Superior temporal gyrus (tissue), 1 donor: ENCODE data around the gene SLC41A3.

Experiments
- DNase-seq: peaks from one replicate; pipeline ENCODE4 v3.0.0-alpha.2; 2016; ENCODE audit errors: extremely low spot score

The SLC41A3 gene

GRCh38 chr3:126026761-126027160 is 57.2 kb downstream of the SLC41A3 start:
- no peak for DNase-seq

- DNase-seq: no peak
These were observed 57.6 kb downstream of the SLC41A3 start for GRCh38 chr3:126026277-126026751.

GRCh38 chr3:126025862-126026261 is 58.1 kb downstream of the SLC41A3 start:
- DNase-seq: no peak

- DNase-seq: no peak
These were observed 58.7 kb downstream of the SLC41A3 start for GRCh38 chr3:126025116-126025729.

- no peak for DNase-seq
These were observed 59.7 kb downstream of the SLC41A3 start for GRCh38 chr3:126024049-126024854.

- no peak for DNase-seq
These were observed 60.5 kb downstream of the SLC41A3 start for GRCh38 chr3:126023390-126023789.

- DNase-seq: no peak
These were observed 61.1 kb downstream of the SLC41A3 start for GRCh38 chr3:126022741-126023359.

GRCh38 chr3:126021702-126022101 is 62.2 kb downstream of the SLC41A3 start:
- no peak for DNase-seq

GRCh38 chr3:126021224-126021623 is 62.7 kb downstream of the SLC41A3 start:
- DNase-seq: no peak

GRCh38 chr3:126019683-126020082 is 64.2 kb downstream of the SLC41A3 start:
- DNase-seq: no peak

- DNase-seq: no peak
These were observed 64.9 kb downstream of the SLC41A3 start for GRCh38 chr3:126018995-126019394.

GRCh38 chr3:126018545-126018944 is 65.4 kb downstream of the SLC41A3 start:
- DNase-seq: no peak

- DNase-seq: no peak
These were observed 66.6 kb downstream of the SLC41A3 start for GRCh38 chr3:126017362-126017761.

- no peak for DNase-seq
These were observed 67.3 kb downstream of the SLC41A3 start for GRCh38 chr3:126016616-126017015.

GRCh38 chr3:126015075-126015474 is 68.8 kb downstream of the SLC41A3 start:
- DNase-seq: no peak

- DNase-seq: peak; percentile 38
These were observed 69.7 kb downstream of the SLC41A3 start for GRCh38 chr3:126014252-126014651.

GRCh38 chr3:126013751-126014156 is 70.2 kb downstream of the SLC41A3 start:
- DNase-seq: no peak

GRCh38 chr3:126009181-126009580 is 74.7 kb downstream of the SLC41A3 start:
- no peak for DNase-seq

GRCh38 chr3:126008219-126008618 is 75.7 kb downstream of the SLC41A3 start:
- no peak for DNase-seq

- no peak for DNase-seq
These were observed 78.0 kb downstream of the SLC41A3 start for GRCh38 chr3:126005951-126006350.

GRCh38 chr3:126004692-126005091 is 79.2 kb downstream of the SLC41A3 start:
- DNase-seq: no peak

- DNase-seq: no peak
These were observed 79.7 kb downstream of the SLC41A3 start for GRCh38 chr3:126004217-126004616.
